ENCODE measurements around the gene EIF3B.
A peak's percentile ranks its signal among the peaks of the same experiment; 100 is the strongest.

EIF3B gene

GRCh38 chr7:2353113-2353935 lies 1.3 kb upstream of the EIF3B start:
- no peak for TF ChIP-seq CTCF (IDR thresholded peaks at IDR 0.05)

GRCh38 chr7:2353936-2354185 lies 766 bp upstream of the EIF3B start:
- H3K4me3 ChIP-seq (ENCODE audit: low read depth in 1 of 2, low read length in 1 of 2) = peak overlapping the region; percentile 66 to 70
- peaks cover 41 to 43% of the 10 kb centered on the region in 2 experiments for H3K4me1 ChIP-seq (ENCODE audit: control insufficient read depth in 1 of 2, insufficient read depth in 1 of 2, low read depth in 1 of 2, low read length in 1 of 2)
- H3K27me3 ChIP-seq = no peaks in the 10 kb centered on the region
- no peaks in the 10 kb centered on the region for H3K36me3 ChIP-seq
- H3K27ac ChIP-seq = peak overlapping the region; percentile 97
- TF ChIP-seq CTCF (IDR thresholded peaks at IDR 0.05) = no peak
- no peaks in the 10 kb centered on the region for H3K9me3 ChIP-seq

More at GRCh38 chr7:2353113-2353935, 1.3 kb upstream of the EIF3B start:
- no peaks in the 10 kb centered on the region for H3K9me3 ChIP-seq
- H3K27ac ChIP-seq = peak overlapping the region; percentile 97
- no peaks in the 10 kb centered on the region for H3K36me3 ChIP-seq
- peaks cover 38 to 40% of the 10 kb centered on the region in 2 experiments for H3K4me1 ChIP-seq (ENCODE audit: control insufficient read depth in 1 of 2, insufficient read depth in 1 of 2, low read depth in 1 of 2, low read length in 1 of 2)
- peak overlapping the region; percentile 66 to 70 for H3K4me3 ChIP-seq (ENCODE audit: low read depth in 1 of 2, low read length in 1 of 2)
- no peaks in the 10 kb centered on the region for H3K27me3 ChIP-seq

GRCh38 chr7:2354939-2355704 lies 495 bp downstream of the EIF3B start:
- Histone ChIP-seq H3K27me3 (no peaks in the 10 kb centered on the region), H3K4me1 (ENCODE audit: control insufficient read depth in 1 of 2, insufficient read depth in 1 of 2, low read depth in 1 of 2, low read length in 1 of 2) (peaks cover 41 to 43% of the 10 kb centered on the region in 2 experiments), H3K27ac (peak overlapping the region; percentile 97), H3K9me3 (no peaks in the 10 kb centered on the region), H3K4me3 (ENCODE audit: low read depth in 1 of 2, low read length in 1 of 2) (peak overlapping the region; percentile 66 to 70), H3K36me3 (no peaks in the 10 kb centered on the region)
- TF ChIP-seq CTCF (IDR thresholded peaks at IDR 0.05) = no peak

GRCh38 chr7:2355705-2356008 lies 1.0 kb downstream of the EIF3B start:
- no peaks in the 10 kb centered on the region for H3K9me3 ChIP-seq
- peaks cover 4% of the 10 kb centered on the region for H3K36me3 ChIP-seq
- H3K4me1 ChIP-seq (ENCODE audit: control insufficient read depth in 1 of 2, insufficient read depth in 1 of 2, low read depth in 1 of 2, low read length in 1 of 2) = peaks cover 41 to 43% of the 10 kb centered on the region in 2 experiments
- TF ChIP-seq CTCF (IDR thresholded peaks at IDR 0.05) = no peak
- H3K27me3 ChIP-seq = no peaks in the 10 kb centered on the region
- peak overlapping the region; percentile 66 to 70 for H3K4me3 ChIP-seq (ENCODE audit: low read depth in 1 of 2, low read length in 1 of 2)
- peak overlapping the region; percentile 97 for H3K27ac ChIP-seq

GRCh38 chr7:2357165-2357564 lies 2.5 kb downstream of the EIF3B start:
- TF ChIP-seq CTCF (IDR thresholded peaks at IDR 0.05) = no peak
- peaks cover 10% of the 10 kb centered on the region for H3K36me3 ChIP-seq
- H3K4me1 ChIP-seq (ENCODE audit: control insufficient read depth in 1 of 2, insufficient read depth in 1 of 2, low read depth in 1 of 2, low read length in 1 of 2) = peaks cover 41 to 43% of the 10 kb centered on the region in 2 experiments
- H3K27ac ChIP-seq = peak overlapping the region; percentile 49
- H3K27me3 ChIP-seq = no peaks in the 10 kb centered on the region
- H3K4me3 ChIP-seq (ENCODE audit: low read depth in 1 of 2, low read length in 1 of 2) = no peak overlapping the region
- no peaks in the 10 kb centered on the region for H3K9me3 ChIP-seq

Data from neutrophil (primary cell).